Endothelial cell of umbilical vein (primary cell): ENCODE measurements around the gene BCAS4. TPM values are rescaled to one million over a fixed set of nuclear protein-coding genes. Genes with fewer than 3 reads are reported as not detected.

Experiments used
- BruUV-seq: library from RNA; stranded (reverse); fragments of 400-500 nt; replicated peaks from 2 replicates; lab custom pipeline; 2021; lab: Mats Ljungman, UMichigan
- CTCF ChIA-PET: fragments of 300-600, 350-600 bp; sonication (Branson Sonifier 250); formaldehyde crosslinking; loops from one replicate; lab custom pipeline; 2021; ENCODE audit warnings: antibody characterized with exemption, inconsistent platforms; lab: Charles Lee
- POLR2A ChIA-PET: fragments of 300-600, 350-600 bp; sonication (Branson Sonifier 250); formaldehyde crosslinking; loops from one replicate; lab custom pipeline; 2021; ENCODE audit warnings: antibody characterized with exemption, inconsistent platforms; lab: Charles Lee
- DNase-seq: peaks from one replicate; pipeline ENCODE4 v3.0.0-alpha.2; 2011; ENCODE audit warnings: low read depth, low spot score
- FAIRE-seq: peaks from 2 replicates; lab custom pipeline; 2011; peaks lifted over from hg19 to GRCh38; lab: Jason Lieb, UNC
- H2AFZ ChIP-seq: 2 replicates; pipeline ENCODE4 v1.6.0; 2012; ENCODE audit warnings: low read depth, low read length, control low read depth, inconsistent platforms
- H3K27ac ChIP-seq: 2 replicates; pipeline ENCODE4 v1.5.1; 2011; ENCODE audit warnings: low read depth, mild to moderate bottlenecking, control low read depth, low read length, moderate library complexity; ENCODE audit not compliant: insufficient read depth
- H3K27me3 ChIP-seq, 2 experiments: 2 replicates each; pipeline versions ENCODE4 v1.6.0 to v1.6.1; 2011; ENCODE audit warnings: low read length in 2 of 2, mixed read lengths in 1 of 2; ENCODE audit not compliant: control insufficient read depth in 2 of 2, insufficient read depth in 2 of 2
- H3K36me3 ChIP-seq, 2 experiments: 2 replicates in 1 of 2; 3 replicates in 1 of 2; pipeline ENCODE4 v1.5.1; 2011; ENCODE audit warnings: low read length in 2 of 2, mild to moderate bottlenecking in 1 of 2, moderate library complexity in 1 of 2; ENCODE audit not compliant: control insufficient read depth in 2 of 2, insufficient read depth in 2 of 2; ENCODE audit errors: extremely low read depth in 1 of 2
- H3K4me1 ChIP-seq: 3 replicates; pipeline ENCODE4 v1.5.1; 2011; ENCODE audit warnings: mild to moderate bottlenecking, low read length; ENCODE audit not compliant: control insufficient read depth, insufficient read depth; ENCODE audit errors: extremely low read depth
- H3K4me2 ChIP-seq: 2 replicates; pipeline ENCODE4 v1.6.1; 2011; ENCODE audit warnings: low read length, control low read depth, mixed read lengths; ENCODE audit not compliant: insufficient read depth
- H3K4me3 ChIP-seq, 3 experiments: fragments of 200-600 bp in 1 of 3; sonication (generic), shearing (Covaris generic) in 1 of 3; replicated peaks in 1 of 3; 2 replicates each; pipeline ENCODE4 v1.5.1; 2011 to 2016; ENCODE audit warnings: control low read depth in 3 of 3, low read length in 3 of 3, mild to moderate bottlenecking in 2 of 3, inconsistent platforms in 1 of 3, low read depth in 1 of 3, moderate library complexity in 1 of 3; ENCODE audit not compliant: insufficient read depth in 1 of 3
- H3K79me2 ChIP-seq: 2 replicates; pipeline ENCODE4 v1.6.0; 2012; ENCODE audit warnings: low read length, inconsistent platforms; ENCODE audit not compliant: control insufficient read depth, insufficient read depth
- H3K9ac ChIP-seq: replicated peaks from 2 replicates; pipeline ENCODE3; 2011; ENCODE audit warnings: low read length, control low read depth; ENCODE audit not compliant: insufficient read depth; ENCODE audit errors: extremely low read depth
- H3K9me1 ChIP-seq: replicated peaks from 3 replicates; pipeline ENCODE4 v1.6.0; 2011; ENCODE audit warnings: mild to moderate bottlenecking, low read length; ENCODE audit not compliant: control insufficient read depth, insufficient read depth; ENCODE audit errors: extremely low read depth
- H3K9me3 ChIP-seq: replicated peaks from 2 replicates; pipeline ENCODE4 v1.5.1; 2012; ENCODE audit warnings: low read length, inconsistent platforms; ENCODE audit not compliant: control insufficient read depth, insufficient read depth
- H4K20me1 ChIP-seq: replicated peaks from 2 replicates; pipeline ENCODE3; 2011; ENCODE audit warnings: mild to moderate bottlenecking, low read length; ENCODE audit not compliant: control insufficient read depth, insufficient read depth; ENCODE audit errors: extremely low read depth
- EZH2 ChIP-seq: IDR thresholded peaks from 2 replicates; pipeline ENCODE4 v1.6.1; 2012; ENCODE audit warnings: borderline replicate concordance, low read depth, mild to moderate bottlenecking, moderate library complexity, low read length, inconsistent platforms; ENCODE audit not compliant: severe bottlenecking
- FOS ChIP-seq: IDR thresholded peaks from 2 replicates; pipeline ENCODE4 v1.6.1; 2011; ENCODE audit warnings: mild to moderate bottlenecking, low read length, moderate library complexity, borderline replicate concordance; ENCODE audit not compliant: insufficient read depth
- GATA2 ChIP-seq: IDR thresholded peaks from 2 replicates; pipeline ENCODE4 v1.7.0; 2011; ENCODE audit warnings: low read depth, mild to moderate bottlenecking, moderate library complexity, mixed read lengths, low read length; ENCODE audit not compliant: insufficient read length, insufficient read depth
- JUN ChIP-seq: IDR thresholded peaks from 2 replicates; pipeline ENCODE4 v1.6.1; 2011; ENCODE audit warnings: borderline replicate concordance, low read depth; ENCODE audit not compliant: insufficient read length, insufficient read depth
- MYC ChIP-seq: IDR thresholded peaks from one replicate; pipeline ENCODE4 v1.6.1; 2011; ENCODE audit warnings: mild to moderate bottlenecking, low read depth, low read length
- POLR2A ChIP-seq: IDR thresholded peaks from 2 replicates; pipeline ENCODE4 v1.6.1; 2012; ENCODE audit warnings: low read depth, mild to moderate bottlenecking, control low read depth, low read length
- POLR2AphosphoS5 ChIP-seq: IDR thresholded peaks from 2 replicates; pipeline ENCODE4 v1.6.1; 2012; ENCODE audit warnings: low read depth, mild to moderate bottlenecking, control low read depth, low read length, moderate library complexity; ENCODE audit not compliant: insufficient read depth
- dilution Hi-C: fragments of 300-500 bp; cut with MboI; formaldehyde crosslinking; loops from one replicate; pipeline ENCODE4 v1.15.0; 2019; ENCODE audit warnings: low sequenced_read_pairs; ENCODE audit not compliant: extremely low pct_ligation_motif_present
- intact Hi-C: fragments of 100-400 bp; cut with micrococcal nuclease; formaldehyde crosslinking; loops from one replicate; pipeline ENCODE4 v1.10.0; 2022
- polyA plus RNA-seq, 4 experiments: library from polyadenylated mRNA; depleted of rRNA in 3 of 4; stranded (reverse) in 3 of 4; unstranded in 1 of 4; fragments of >200 nt; gene quantifications; 2 replicates each; pipeline versions ENCODE4 v1.2.1 to v1.2.3, GENCODE V29; 2011 to 2012; ENCODE audit warnings: missing spikeins in 1 of 4
- total RNA-seq: library from RNA; stranded (reverse); gene quantifications from 2 replicates; pipeline ENCODE4 v1.2.3, GENCODE V29; 2021
- TF ChIP-seq, protein P1 (sequence below), 2 donors: IDR thresholded peaks; 1 replicate in 1 of 2; 2 replicates in 1 of 2; pipeline ENCODE4 v1.5.1; 2011; ENCODE audit warnings: low read length in 2 of 2, mild to moderate bottlenecking in 2 of 2, moderate library complexity in 2 of 2, control low read depth in 1 of 2, inconsistent platforms in 1 of 2, low read depth in 1 of 2; ENCODE audit not compliant: insufficient read depth in 1 of 2; ENCODE audit errors: extremely low read depth in 1 of 2
- TF ChIP-seq, protein P2 (sequence below): IDR thresholded peaks from 2 replicates; pipeline ENCODE4 v1.6.1; 2011; ENCODE audit not compliant: insufficient read depth, insufficient read length

BCAS4 gene
- total and polyA plus RNA-seq, 2 donors (not counting 3 experiments of a cell fraction or from before 2014, with no cell fraction given), result 1.0 to 1.5 TPM

DNA sequence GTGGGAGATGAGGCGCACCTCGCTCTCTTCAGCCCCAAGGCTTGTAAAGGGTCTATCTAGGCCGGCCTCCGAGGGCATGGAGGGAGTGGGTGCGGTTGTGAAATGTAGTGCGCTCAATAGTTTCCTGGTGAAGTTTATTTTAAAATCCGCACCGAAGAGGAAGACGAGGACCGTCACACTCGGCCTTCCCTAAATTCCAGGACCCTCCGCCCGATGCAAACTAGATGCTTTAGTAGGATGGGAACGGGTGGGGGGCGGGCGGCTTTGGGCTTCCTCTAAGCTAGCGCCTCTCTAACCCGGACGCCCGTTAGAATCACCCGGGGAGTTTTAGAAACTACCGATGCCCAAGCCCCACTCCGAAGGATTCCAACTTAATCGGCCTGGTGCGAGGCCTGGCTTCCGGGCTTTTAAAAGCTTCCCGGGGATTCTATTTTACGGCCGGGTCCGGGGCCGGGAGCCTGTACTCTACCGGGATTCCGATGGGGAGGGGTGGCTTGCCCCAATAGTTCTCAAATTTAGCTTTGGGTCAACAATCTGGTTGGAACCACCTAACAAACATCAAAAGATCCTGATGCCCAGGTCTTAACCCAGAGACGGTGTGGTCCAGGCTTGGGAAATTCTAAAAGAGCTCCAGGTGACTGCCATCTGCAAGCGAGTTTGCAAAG is 548 bp upstream of the BCAS4 start:
- Histone ChIP-seq H3K4me3 (peak overlapping the region; percentile 18 to 70 (median 47)), H3K27ac (no peak overlapping the region), H4K20me1 (no peaks in the 10 kb centered on the region), H3K27me3 (no peaks in the 10 kb centered on the region), H3K9ac (peak overlapping the region; percentile 8), H2AFZ (peak overlapping the region; percentile 99), H3K4me2 (peak overlapping the region; percentile 90), H3K9me1 (no peaks in the 10 kb centered on the region), H3K79me2 (no peaks in the 10 kb centered on the region), H3K36me3 (no peaks in the 10 kb centered on the region), H3K9me3 (no peaks in the 10 kb centered on the region), H3K4me1 (peaks cover 10% of the 10 kb centered on the region)
- BruUV-seq, result no TSS peak
- ChIA-PET POLR2A (interaction anchor here (1.1 kb wide), 1 partner anchor 137 kb away, joined by 6 read pairs; the partner anchor contains the start of gene ADNP), CTCF (interaction anchor here (0.7 to 3.8 kb wide), 53 partner anchors 8 to 800 kb away, joined by 3 to 119 read pairs (median 4); partner anchors contain the start of genes ADNP, DPM1 and MOCS3)
- FAIRE-seq (no peak), DNase-seq (no peak)
- TF ChIP-seq GATA2, result no peak
- no peak for TF ChIP-seq JUN
- TF ChIP-seq, protein P1, sequence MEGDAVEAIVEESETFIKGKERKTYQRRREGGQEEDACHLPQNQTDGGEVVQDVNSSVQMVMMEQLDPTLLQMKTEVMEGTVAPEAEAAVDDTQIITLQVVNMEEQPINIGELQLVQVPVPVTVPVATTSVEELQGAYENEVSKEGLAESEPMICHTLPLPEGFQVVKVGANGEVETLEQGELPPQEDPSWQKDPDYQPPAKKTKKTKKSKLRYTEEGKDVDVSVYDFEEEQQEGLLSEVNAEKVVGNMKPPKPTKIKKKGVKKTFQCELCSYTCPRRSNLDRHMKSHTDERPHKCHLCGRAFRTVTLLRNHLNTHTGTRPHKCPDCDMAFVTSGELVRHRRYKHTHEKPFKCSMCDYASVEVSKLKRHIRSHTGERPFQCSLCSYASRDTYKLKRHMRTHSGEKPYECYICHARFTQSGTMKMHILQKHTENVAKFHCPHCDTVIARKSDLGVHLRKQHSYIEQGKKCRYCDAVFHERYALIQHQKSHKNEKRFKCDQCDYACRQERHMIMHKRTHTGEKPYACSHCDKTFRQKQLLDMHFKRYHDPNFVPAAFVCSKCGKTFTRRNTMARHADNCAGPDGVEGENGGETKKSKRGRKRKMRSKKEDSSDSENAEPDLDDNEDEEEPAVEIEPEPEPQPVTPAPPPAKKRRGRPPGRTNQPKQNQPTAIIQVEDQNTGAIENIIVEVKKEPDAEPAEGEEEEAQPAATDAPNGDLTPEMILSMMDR (IDR thresholded peaks at IDR 0.05; ENCODE audit: extremely low read depth in 1 of 2, insufficient read depth in 1 of 2, low read depth in 1 of 2, low read length in 2 of 2), result no peak
- no peak for TF ChIP-seq POLR2A
- no peak for TF ChIP-seq FOS
- TF ChIP-seq EZH2, result no peak
- TF ChIP-seq, protein P2, sequence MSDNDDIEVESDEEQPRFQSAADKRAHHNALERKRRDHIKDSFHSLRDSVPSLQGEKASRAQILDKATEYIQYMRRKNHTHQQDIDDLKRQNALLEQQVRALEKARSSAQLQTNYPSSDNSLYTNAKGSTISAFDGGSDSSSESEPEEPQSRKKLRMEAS, result no peak
- no peak for TF ChIP-seq POLR2AphosphoS5
- no peak for TF ChIP-seq MYC
- dilution Hi-C loops (no loop called here), intact Hi-C loops (loop anchor here (1.0 kb wide), 3 partner anchors 24 to 187 kb away; no protein-coding TSS in a partner anchor)
